ENCODE results near the gene CYP2F1.
"Not testable (repeated sequence)": the region's sequence is repeated elsewhere in the genome, so short reads cannot be mapped to it uniquely, and the experiment has no call there.

CYP2F1 gene

DNA sequence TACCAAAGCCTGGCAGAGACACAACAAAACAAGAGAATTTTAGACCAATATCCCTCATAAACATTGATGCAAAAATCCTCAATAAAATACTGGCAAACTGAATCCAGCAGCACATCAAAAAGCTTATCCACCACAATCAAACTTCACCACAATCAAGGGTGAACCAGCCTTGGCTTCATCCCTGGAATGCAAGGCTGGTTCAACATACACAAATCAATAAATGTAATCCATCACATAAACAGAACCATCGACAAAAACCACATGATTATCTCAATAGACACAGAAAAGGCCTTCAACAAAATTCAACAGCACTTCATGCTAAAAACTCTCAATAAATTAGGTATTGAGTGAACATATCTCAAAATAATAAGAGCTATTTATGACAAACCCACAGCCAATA, 12.0 kb upstream of the CYP2F1 start:
- not testable (repeated sequence) for H3K4me3 ChIP-seq (ENCODE audit: low read length); H3K27me3 ChIP-seq (ENCODE audit: control insufficient read depth, insufficient read depth, low read length); H3K9me3 ChIP-seq (replicated peaks; ENCODE audit: low read length); H3K36me3 ChIP-seq (ENCODE audit: insufficient read depth, low read length); H3K4me1 ChIP-seq (ENCODE audit: control insufficient read depth, insufficient read depth, low read length); H3K4me2 ChIP-seq (ENCODE audit: low read length); H3K9ac ChIP-seq (ENCODE audit: low read depth, low read length)

GRCh38 chr19:41106177-41106576, 8.1 kb upstream of the CYP2F1 start:
- H3K9ac ChIP-seq (ENCODE audit: low read depth, low read length) = no peak overlapping the region
- no peak overlapping the region for H3K4me3 ChIP-seq (ENCODE audit: low read length)
- no peak overlapping the region for H3K4me2 ChIP-seq (ENCODE audit: low read length)

DNA sequence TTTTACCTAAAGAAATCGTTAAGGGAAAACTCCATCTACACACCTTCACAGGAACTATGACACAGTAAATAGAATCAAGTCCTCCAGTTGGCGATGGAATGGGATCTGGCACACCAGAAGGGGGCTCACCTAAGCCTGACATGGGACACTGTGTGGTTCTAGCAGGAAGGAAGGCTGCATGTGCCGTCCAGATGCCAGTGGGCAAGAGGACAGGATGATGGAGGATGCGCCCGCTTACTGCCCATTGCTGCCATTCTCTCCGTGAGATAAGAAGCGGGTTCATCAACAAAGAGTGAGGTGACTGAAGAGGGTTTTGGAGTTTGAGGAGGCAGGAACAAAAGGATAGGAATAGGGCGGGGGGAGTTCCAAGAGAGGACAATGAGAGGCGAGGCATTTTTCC, 2.9 kb upstream of the CYP2F1 start:
- Histone ChIP-seq H3K4me1 (ENCODE audit: control insufficient read depth, insufficient read depth, low read length) (no peaks in the 10 kb centered on the region), H3K9me3 (replicated peaks; ENCODE audit: low read length) (no peaks in the 10 kb centered on the region), H3K36me3 (ENCODE audit: insufficient read depth, low read length) (no peaks in the 10 kb centered on the region), H3K27me3 (ENCODE audit: control insufficient read depth, insufficient read depth, low read length) (peaks cover 3% of the 10 kb centered on the region), H3K4me2 (ENCODE audit: low read length) (no peak overlapping the region), H3K4me3 (ENCODE audit: low read length) (no peak overlapping the region), H3K9ac (ENCODE audit: low read depth, low read length) (no peak overlapping the region)

More at GRCh38 chr19:41106177-41106576, 8.1 kb upstream of the CYP2F1 start:
- Histone ChIP-seq H3K27me3 (ENCODE audit: control insufficient read depth, insufficient read depth, low read length) (no peaks in the 10 kb centered on the region), H3K9me3 (replicated peaks; ENCODE audit: low read length) (no peaks in the 10 kb centered on the region), H3K36me3 (ENCODE audit: insufficient read depth, low read length) (no peaks in the 10 kb centered on the region), H3K4me1 (ENCODE audit: control insufficient read depth, insufficient read depth, low read length) (no peaks in the 10 kb centered on the region)

GRCh38 chr19:41111750-41112295, 2.4 kb upstream of the CYP2F1 start:
- no peak overlapping the region for H3K9ac ChIP-seq (ENCODE audit: low read depth, low read length)

DNA sequence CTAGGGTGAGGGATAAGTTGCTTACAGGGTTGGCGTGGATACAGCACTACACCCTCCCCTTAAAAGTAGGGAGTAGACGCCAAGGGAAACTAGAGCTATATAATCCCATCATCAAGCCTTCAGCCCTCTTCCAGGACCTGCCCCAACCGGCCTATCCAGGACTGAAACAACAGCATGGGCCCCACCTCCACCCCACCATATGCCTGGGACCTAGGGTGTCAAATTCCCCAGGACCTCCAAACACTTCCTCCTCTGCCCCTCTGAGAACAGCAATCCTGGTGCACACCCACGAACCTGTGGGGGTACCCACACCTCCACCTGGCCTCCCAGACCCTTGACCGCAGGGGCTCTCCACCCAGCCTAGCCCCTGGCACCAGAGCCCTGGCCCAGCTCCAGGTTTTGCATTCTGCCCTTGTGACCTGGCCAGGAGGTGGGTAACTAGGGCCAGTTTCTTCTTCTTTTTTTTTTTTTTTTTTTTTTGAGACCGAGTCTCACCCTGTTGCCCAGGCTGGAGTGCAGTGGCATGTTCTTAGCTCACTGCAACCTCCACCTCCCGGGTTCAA, 1.4 kb upstream of the CYP2F1 start:
- Histone ChIP-seq H3K9ac (ENCODE audit: low read depth, low read length) (no peak overlapping the region), H3K27me3 (ENCODE audit: control insufficient read depth, insufficient read depth, low read length) (peaks cover 3% of the 10 kb centered on the region), H3K4me2 (ENCODE audit: low read length) (no peak overlapping the region), H3K36me3 (ENCODE audit: insufficient read depth, low read length) (no peaks in the 10 kb centered on the region), H3K4me1 (ENCODE audit: control insufficient read depth, insufficient read depth, low read length) (no peaks in the 10 kb centered on the region), H3K4me3 (ENCODE audit: low read length) (no peak overlapping the region), H3K9me3 (replicated peaks; ENCODE audit: low read length) (no peaks in the 10 kb centered on the region)

More at GRCh38 chr19:41111750-41112295, 2.4 kb upstream of the CYP2F1 start:
- Histone ChIP-seq H3K9me3 (replicated peaks; ENCODE audit: low read length) (no peaks in the 10 kb centered on the region), H3K4me3 (ENCODE audit: low read length) (no peak overlapping the region), H3K4me2 (ENCODE audit: low read length) (no peak overlapping the region), H3K4me1 (ENCODE audit: control insufficient read depth, insufficient read depth, low read length) (no peaks in the 10 kb centered on the region), H3K27me3 (ENCODE audit: control insufficient read depth, insufficient read depth, low read length) (peaks cover 3% of the 10 kb centered on the region), H3K36me3 (ENCODE audit: insufficient read depth, low read length) (no peaks in the 10 kb centered on the region)

DNA sequence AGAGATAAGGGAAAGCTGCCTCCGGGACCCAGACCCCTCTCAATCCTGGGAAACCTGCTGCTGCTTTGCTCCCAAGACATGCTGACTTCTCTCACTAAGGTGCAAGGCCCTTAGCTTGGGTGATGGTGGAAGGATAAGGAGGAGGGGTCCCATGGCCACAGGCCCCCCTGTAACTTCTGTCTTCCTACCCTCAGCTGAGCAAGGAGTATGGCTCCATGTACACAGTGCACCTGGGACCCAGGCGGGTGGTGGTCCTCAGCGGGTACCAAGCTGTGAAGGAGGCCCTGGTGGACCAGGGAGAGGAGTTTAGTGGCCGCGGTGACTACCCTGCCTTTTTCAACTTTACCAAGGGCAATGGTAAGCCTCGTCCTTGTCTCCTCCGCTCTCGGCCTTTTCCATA, 2.0 kb downstream of the CYP2F1 start:
- no peaks in the 10 kb centered on the region for H3K9me3 ChIP-seq (replicated peaks; ENCODE audit: low read length)
- H3K4me3 ChIP-seq (ENCODE audit: low read length) = no peak overlapping the region
- H3K4me1 ChIP-seq (ENCODE audit: control insufficient read depth, insufficient read depth, low read length) = no peaks in the 10 kb centered on the region
- H3K27me3 ChIP-seq (ENCODE audit: control insufficient read depth, insufficient read depth, low read length) = peaks cover 6% of the 10 kb centered on the region
- H3K36me3 ChIP-seq (ENCODE audit: insufficient read depth, low read length) = no peaks in the 10 kb centered on the region
- H3K9ac ChIP-seq (ENCODE audit: low read depth, low read length) = no peak overlapping the region
- no peak overlapping the region for H3K4me2 ChIP-seq (ENCODE audit: low read length)

- not testable (repeated sequence) for H3K36me3 ChIP-seq (ENCODE audit: insufficient read depth, low read length); H3K4me2 ChIP-seq (ENCODE audit: low read length); H3K9me3 ChIP-seq (replicated peaks; ENCODE audit: low read length); H3K4me3 ChIP-seq (ENCODE audit: low read length); H3K27me3 ChIP-seq (ENCODE audit: control insufficient read depth, insufficient read depth, low read length); H3K9ac ChIP-seq (ENCODE audit: low read depth, low read length); H3K4me1 ChIP-seq (ENCODE audit: control insufficient read depth, insufficient read depth, low read length)
Observed at GRCh38 chr19:41120929-41121911, 7.0 kb downstream of the CYP2F1 start.

DNA sequence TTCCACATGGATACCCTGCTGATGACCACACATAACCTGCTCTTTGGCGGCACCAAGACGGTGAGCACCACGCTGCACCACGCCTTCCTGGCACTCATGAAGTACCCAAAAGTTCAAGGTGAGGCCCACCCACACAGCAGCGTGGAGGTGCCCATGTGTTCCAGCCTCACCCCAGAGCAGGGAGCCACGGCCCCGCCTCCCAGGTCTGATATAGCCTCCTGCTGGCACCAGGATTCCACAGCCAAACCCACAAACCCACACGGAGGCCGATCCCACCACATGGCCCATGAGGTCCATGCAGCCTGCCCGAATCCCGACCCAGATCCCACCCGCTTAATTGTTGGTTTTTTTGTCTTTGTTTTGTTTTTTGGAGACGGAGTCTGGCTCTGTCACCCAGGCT, 8.6 kb downstream of the CYP2F1 start:
- H3K9me3 ChIP-seq (replicated peaks; ENCODE audit: low read length); H3K4me3 ChIP-seq (ENCODE audit: low read length); H3K4me1 ChIP-seq (ENCODE audit: control insufficient read depth, insufficient read depth, low read length); H3K27me3 ChIP-seq (ENCODE audit: control insufficient read depth, insufficient read depth, low read length); H3K36me3 ChIP-seq (ENCODE audit: insufficient read depth, low read length); H3K9ac ChIP-seq (ENCODE audit: low read depth, low read length); H3K4me2 ChIP-seq (ENCODE audit: low read length): not testable (repeated sequence)

DNA sequence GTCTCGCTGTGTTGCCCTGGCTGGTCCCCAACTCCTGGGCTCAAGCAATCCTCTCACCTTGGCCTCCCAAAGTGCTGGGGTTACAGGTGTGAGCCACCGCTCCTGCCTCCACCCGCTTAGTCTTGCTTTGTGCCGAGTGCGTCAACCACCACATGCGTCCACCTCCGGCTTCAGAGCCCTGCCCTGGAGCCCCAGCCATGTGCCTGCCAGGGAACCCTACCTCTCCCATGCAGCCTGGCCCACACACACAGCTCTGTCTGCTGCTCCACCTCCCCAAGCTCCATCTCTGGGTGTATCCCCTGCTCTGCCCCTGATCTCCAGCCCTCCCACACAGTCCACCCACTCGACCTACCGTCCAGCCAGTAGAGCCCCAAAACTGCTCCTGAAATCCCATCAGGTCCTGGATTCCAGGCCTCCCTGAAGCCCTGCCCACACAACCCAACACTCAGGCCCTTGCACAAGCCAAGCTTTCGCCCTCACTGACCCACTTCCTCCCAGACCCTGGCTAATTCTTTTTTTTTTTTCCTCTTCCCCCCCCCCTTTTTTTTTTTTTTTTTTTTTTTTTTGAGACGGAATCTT, 9.6 kb downstream of the CYP2F1 start:
- Histone ChIP-seq H3K36me3 (ENCODE audit: insufficient read depth, low read length) (no peaks in the 10 kb centered on the region), H3K9ac (ENCODE audit: low read depth, low read length) (no peak overlapping the region), H3K27me3 (ENCODE audit: control insufficient read depth, insufficient read depth, low read length) (peaks cover 3% of the 10 kb centered on the region), H3K4me3 (ENCODE audit: low read length) (no peak overlapping the region), H3K4me2 (ENCODE audit: low read length) (no peak overlapping the region), H3K9me3 (replicated peaks; ENCODE audit: low read length) (no peaks in the 10 kb centered on the region), H3K4me1 (ENCODE audit: control insufficient read depth, insufficient read depth, low read length) (peaks cover 3% of the 10 kb centered on the region)

- peaks cover 14% of the 10 kb centered on the region for H3K27me3 ChIP-seq (ENCODE audit: control insufficient read depth, insufficient read depth, low read length)
- H3K9me3 ChIP-seq (replicated peaks; ENCODE audit: low read length); H3K4me3 ChIP-seq (ENCODE audit: low read length); H3K9ac ChIP-seq (ENCODE audit: low read depth, low read length); H3K36me3 ChIP-seq (ENCODE audit: insufficient read depth, low read length); H3K4me2 ChIP-seq (ENCODE audit: low read length); H3K4me1 ChIP-seq (ENCODE audit: control insufficient read depth, insufficient read depth, low read length): not testable (repeated sequence)
Observed at GRCh38 chr19:41126765-41127203, 12.6 kb downstream of the CYP2F1 start.

DNA sequence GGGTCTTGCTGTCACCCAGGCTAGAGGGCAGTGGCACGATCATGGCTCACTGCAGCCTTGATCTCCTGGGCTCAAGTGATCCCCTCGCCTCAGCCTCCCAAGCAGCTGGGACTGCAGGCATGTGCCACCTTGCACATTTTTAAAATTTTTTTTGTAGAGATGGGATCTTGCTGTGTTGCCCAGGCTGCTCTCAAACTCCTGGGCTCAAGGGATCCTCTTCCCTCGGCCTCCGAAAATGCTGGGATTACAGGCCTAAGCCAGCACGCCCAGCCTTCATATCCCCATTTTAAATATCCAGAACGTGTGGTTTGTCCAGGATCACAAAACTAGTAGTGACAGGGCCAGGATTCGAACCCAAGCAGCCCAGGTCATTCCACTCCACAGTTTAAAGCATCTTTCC, 13.1 kb downstream of the CYP2F1 start:
- H3K27me3 ChIP-seq (ENCODE audit: control insufficient read depth, insufficient read depth, low read length) = peaks cover 17% of the 10 kb centered on the region
- not testable (repeated sequence) for H3K9me3 ChIP-seq (replicated peaks; ENCODE audit: low read length); H3K9ac ChIP-seq (ENCODE audit: low read depth, low read length); H3K4me2 ChIP-seq (ENCODE audit: low read length); H3K4me1 ChIP-seq (ENCODE audit: control insufficient read depth, insufficient read depth, low read length); H3K4me3 ChIP-seq (ENCODE audit: low read length); H3K36me3 ChIP-seq (ENCODE audit: insufficient read depth, low read length)

Data from skeletal muscle satellite cell (primary cell).